ENCODE results near the gene SLC44A1. TPM values are rescaled to one million over a fixed set of nuclear protein-coding genes. Genes with fewer than 3 reads are reported as not detected.

Gene SLC44A1
- total RNA-seq, 1 donor from 2014 or later, result 13.9 TPM

GRCh38 chr9:105281272-105281671, 36.8 kb downstream of the SLC44A1 start:
- H3K27me3 Mint-ChIP-seq (ENCODE audit: low read depth), result no peaks in the 10 kb centered on the region
- DNase-seq (ENCODE audit: low read depth, low spot score), result no peak
- H3K4me1 Mint-ChIP-seq, result no peaks in the 10 kb centered on the region
- no peak for TF ChIP-seq CTCF (conservative IDR thresholded peaks at IDR 0.05)
- H3K27ac Mint-ChIP-seq (ENCODE audit: unreplicated experiment), result no peak overlapping the region
- no peaks in the 10 kb centered on the region for H3K36me3 Mint-ChIP-seq (ENCODE audit: low read depth)
- no peak overlapping the region for H3K4me3 Mint-ChIP-seq
- H3K9me3 Mint-ChIP-seq, result peaks cover 3% of the 10 kb centered on the region

GRCh38 chr9:105281926-105282325, 37.5 kb downstream of the SLC44A1 start:
- Mint-ChIP-seq H3K4me1 (no peaks in the 10 kb centered on the region), H3K36me3 (ENCODE audit: low read depth) (no peaks in the 10 kb centered on the region), H3K27me3 (ENCODE audit: low read depth) (no peaks in the 10 kb centered on the region), H3K4me3 (no peak overlapping the region), H3K9me3 (peaks cover 3% of the 10 kb centered on the region), H3K27ac (ENCODE audit: unreplicated experiment) (no peak overlapping the region)
- DNase-seq (ENCODE audit: low read depth, low spot score), result no peak
- TF ChIP-seq CTCF (conservative IDR thresholded peaks at IDR 0.05), result no peak

- Mint-ChIP-seq H3K27ac (ENCODE audit: unreplicated experiment) (no peak overlapping the region), H3K36me3 (ENCODE audit: low read depth) (no peaks in the 10 kb centered on the region), H3K27me3 (ENCODE audit: low read depth) (no peaks in the 10 kb centered on the region), H3K4me3 (no peak overlapping the region), H3K4me1 (no peaks in the 10 kb centered on the region), H3K9me3 (peaks cover 3% of the 10 kb centered on the region)
- TF ChIP-seq CTCF (conservative IDR thresholded peaks at IDR 0.05), result no peak
- no peak for DNase-seq (ENCODE audit: low read depth, low spot score)
These were observed 38.6 kb downstream of the SLC44A1 start for GRCh38 chr9:105282870-105283621.

- no peak overlapping the region for H3K27ac Mint-ChIP-seq (ENCODE audit: unreplicated experiment)
- H3K4me3 Mint-ChIP-seq, result no peak overlapping the region
- no peaks in the 10 kb centered on the region for H3K36me3 Mint-ChIP-seq (ENCODE audit: low read depth)
- DNase-seq (ENCODE audit: low read depth, low spot score), result no peak
- no peak for TF ChIP-seq CTCF (conservative IDR thresholded peaks at IDR 0.05)
- H3K27me3 Mint-ChIP-seq (ENCODE audit: low read depth), result no peaks in the 10 kb centered on the region
- H3K4me1 Mint-ChIP-seq, result no peaks in the 10 kb centered on the region
- H3K9me3 Mint-ChIP-seq, result peaks cover 3% of the 10 kb centered on the region
These were observed 39.3 kb downstream of the SLC44A1 start for GRCh38 chr9:105283795-105284194.

- Mint-ChIP-seq H3K4me1 (no peaks in the 10 kb centered on the region), H3K27ac (ENCODE audit: unreplicated experiment) (no peak overlapping the region), H3K4me3 (no peak overlapping the region), H3K9me3 (peaks cover 3% of the 10 kb centered on the region), H3K27me3 (ENCODE audit: low read depth) (no peaks in the 10 kb centered on the region), H3K36me3 (ENCODE audit: low read depth) (no peaks in the 10 kb centered on the region)
- no peak for DNase-seq (ENCODE audit: low read depth, low spot score)
- no peak for TF ChIP-seq CTCF (conservative IDR thresholded peaks at IDR 0.05)
These were observed 40.0 kb downstream of the SLC44A1 start for GRCh38 chr9:105284463-105284862.
